HEK293 (cell line): ENCODE results near the gene FKBP10.

Experiments used
- BCL11B ChIP-seq: fragments of 450-650 bp; formaldehyde crosslinking; IDR thresholded peaks from 2 replicates; pipeline ENCODE4 v1.5.1; 2016; ENCODE audit warnings: low read depth, missing biosample characterization, missing genetic modification characterization
- IKZF3 ChIP-seq: fragments of 450-650 bp; IDR thresholded peaks from 2 replicates; pipeline ENCODE4 v1.5.0; 2018; ENCODE audit warnings: missing biosample characterization, mild to moderate bottlenecking, missing genetic modification characterization, moderate library complexity
- OVOL3 ChIP-seq: fragments of 450-650 bp; formaldehyde crosslinking; IDR thresholded peaks from 2 replicates; pipeline ENCODE4 v1.5.1; 2016; ENCODE audit warnings: missing biosample characterization, missing genetic modification characterization
- SP3 ChIP-seq: fragments of 450-650 bp; formaldehyde crosslinking; IDR thresholded peaks from 2 replicates; pipeline ENCODE4 v1.5.1; 2016; ENCODE audit warnings: missing biosample characterization, missing genetic modification characterization
- SP7 ChIP-seq: fragments of 450-650 bp; formaldehyde crosslinking; IDR thresholded peaks from 2 replicates; pipeline ENCODE4 v1.5.1; 2016; ENCODE audit warnings: missing biosample characterization, missing genetic modification characterization
- ZBTB8A ChIP-seq: fragments of 450-650 bp; formaldehyde crosslinking; IDR thresholded peaks from 2 replicates; pipeline ENCODE4 v1.5.1; 2016; ENCODE audit warnings: missing biosample characterization, missing genetic modification characterization
- ZFHX2 ChIP-seq: fragments of 450-650 bp; formaldehyde crosslinking; conservative IDR thresholded peaks from 2 replicates; pipeline ENCODE4 v1.5.1; 2016; ENCODE audit warnings: missing biosample characterization, missing genetic modification characterization
- ZNF184 ChIP-seq: fragments of 450-650 bp; IDR thresholded peaks from 2 replicates; pipeline ENCODE4 v1.5.1; 2018; ENCODE audit warnings: missing biosample characterization, mild to moderate bottlenecking, missing genetic modification characterization
- ZNF19 ChIP-seq: fragments of 450-650 bp; formaldehyde crosslinking; IDR thresholded peaks from 2 replicates; pipeline ENCODE4; 2016; ENCODE audit warnings: missing biosample characterization, missing genetic modification characterization, low read depth
- ZNF266 ChIP-seq: fragments of 450-650 bp; formaldehyde crosslinking; IDR thresholded peaks from 2 replicates; pipeline ENCODE4 v1.5.1; 2016; ENCODE audit warnings: missing biosample characterization, missing genetic modification characterization, low read depth
- ZNF292 ChIP-seq: fragments of 450-650 bp; formaldehyde crosslinking; IDR thresholded peaks from 2 replicates; pipeline ENCODE4 v1.5.1; 2016; ENCODE audit warnings: low read depth, missing biosample characterization, missing genetic modification characterization, borderline replicate concordance
- ZNF426 ChIP-seq: fragments of 450-650 bp; formaldehyde crosslinking; IDR thresholded peaks from 2 replicates; pipeline ENCODE4 v1.5.1; 2017; ENCODE audit warnings: missing biosample characterization, missing genetic modification characterization, mild to moderate bottlenecking, inconsistent platforms, moderate library complexity
- ZNF473 ChIP-seq: fragments of 450-650 bp; formaldehyde crosslinking; IDR thresholded peaks from 2 replicates; pipeline ENCODE4 v1.5.1; 2017; ENCODE audit warnings: missing biosample characterization, missing genetic modification characterization
- ZNF529 ChIP-seq: fragments of 450-650 bp; formaldehyde crosslinking; IDR thresholded peaks from 2 replicates; pipeline ENCODE4 v1.5.1; 2017; ENCODE audit warnings: missing genetic modification characterization, missing biosample characterization; ENCODE audit not compliant: insufficient replicate concordance
- ZNF549 ChIP-seq: fragments of 450-650 bp; IDR thresholded peaks from 2 replicates; pipeline ENCODE4 v1.5.1; 2018; ENCODE audit warnings: missing biosample characterization, missing genetic modification characterization, mild to moderate bottlenecking, inconsistent platforms, moderate library complexity
- ZNF561 ChIP-seq: fragments of 450-650 bp; IDR thresholded peaks from 2 replicates; pipeline ENCODE4 v1.5.1; 2018; ENCODE audit warnings: missing biosample characterization, missing genetic modification characterization, borderline replicate concordance
- ZNF837 ChIP-seq: fragments of 450-650 bp; formaldehyde crosslinking; IDR thresholded peaks from 2 replicates; pipeline ENCODE4 v1.5.1; 2016; ENCODE audit warnings: missing biosample characterization, missing genetic modification characterization
- ZSCAN30 ChIP-seq: fragments of 450-650 bp; IDR thresholded peaks from 2 replicates; pipeline ENCODE4 v1.5.1; 2018; ENCODE audit warnings: missing biosample characterization, mild to moderate bottlenecking, missing genetic modification characterization, moderate library complexity
- TF ChIP-seq, protein P1 (sequence below): fragments of 450-650 bp; formaldehyde crosslinking; IDR thresholded peaks from 2 replicates; pipeline ENCODE4 v1.5.1; 2016; ENCODE audit warnings: missing biosample characterization, missing genetic modification characterization
- TF ChIP-seq, protein P2 (sequence below): fragments of 450-650 bp; formaldehyde crosslinking; IDR thresholded peaks from 2 replicates; pipeline ENCODE4 v1.5.1; 2016; ENCODE audit warnings: missing biosample characterization, missing genetic modification characterization
- TF ChIP-seq, protein P3 (sequence below): fragments of 450-650 bp; formaldehyde crosslinking; IDR thresholded peaks from 2 replicates; pipeline ENCODE4 v1.5.1; 2016; ENCODE audit warnings: missing biosample characterization, missing genetic modification characterization
- TF ChIP-seq, protein P4 (sequence below): IDR thresholded peaks from 2 replicates; pipeline ENCODE4 v1.6.1; 2011; ENCODE audit warnings: mild to moderate bottlenecking, low read depth, low read length, borderline replicate concordance
- TF ChIP-seq, protein P5 (sequence below): fragments of 450-650 bp; formaldehyde crosslinking; IDR thresholded peaks from 2 replicates; pipeline ENCODE4 v1.5.1; 2016; ENCODE audit warnings: missing biosample characterization, missing genetic modification characterization, borderline replicate concordance
- TF ChIP-seq, protein P6 (sequence below): fragments of 450-650 bp; formaldehyde crosslinking; IDR thresholded peaks from 2 replicates; pipeline ENCODE4 v1.5.1; 2016; ENCODE audit warnings: missing biosample characterization, missing genetic modification characterization

The FKBP10 gene

DNA sequence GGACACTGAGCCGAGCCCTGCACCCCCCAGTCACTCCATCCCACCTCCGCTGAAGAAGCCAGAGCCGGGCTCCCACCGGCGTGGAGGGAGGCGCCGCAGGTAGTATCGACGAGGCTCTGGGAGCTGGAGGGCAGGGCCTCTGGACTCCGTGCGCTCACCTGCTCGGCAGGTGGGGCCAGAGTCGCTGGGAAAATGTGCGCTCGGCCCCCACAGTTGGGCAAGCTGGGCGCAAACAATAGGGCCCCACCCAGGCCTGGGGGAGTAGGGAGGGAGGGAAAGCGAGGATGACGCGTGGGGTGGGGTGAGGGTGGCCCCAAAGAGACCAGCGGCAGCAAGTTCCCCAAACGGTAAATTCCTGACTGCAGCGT, 27.0 kb upstream of the FKBP10 start (continued):
- TF ChIP-seq, protein P1, sequence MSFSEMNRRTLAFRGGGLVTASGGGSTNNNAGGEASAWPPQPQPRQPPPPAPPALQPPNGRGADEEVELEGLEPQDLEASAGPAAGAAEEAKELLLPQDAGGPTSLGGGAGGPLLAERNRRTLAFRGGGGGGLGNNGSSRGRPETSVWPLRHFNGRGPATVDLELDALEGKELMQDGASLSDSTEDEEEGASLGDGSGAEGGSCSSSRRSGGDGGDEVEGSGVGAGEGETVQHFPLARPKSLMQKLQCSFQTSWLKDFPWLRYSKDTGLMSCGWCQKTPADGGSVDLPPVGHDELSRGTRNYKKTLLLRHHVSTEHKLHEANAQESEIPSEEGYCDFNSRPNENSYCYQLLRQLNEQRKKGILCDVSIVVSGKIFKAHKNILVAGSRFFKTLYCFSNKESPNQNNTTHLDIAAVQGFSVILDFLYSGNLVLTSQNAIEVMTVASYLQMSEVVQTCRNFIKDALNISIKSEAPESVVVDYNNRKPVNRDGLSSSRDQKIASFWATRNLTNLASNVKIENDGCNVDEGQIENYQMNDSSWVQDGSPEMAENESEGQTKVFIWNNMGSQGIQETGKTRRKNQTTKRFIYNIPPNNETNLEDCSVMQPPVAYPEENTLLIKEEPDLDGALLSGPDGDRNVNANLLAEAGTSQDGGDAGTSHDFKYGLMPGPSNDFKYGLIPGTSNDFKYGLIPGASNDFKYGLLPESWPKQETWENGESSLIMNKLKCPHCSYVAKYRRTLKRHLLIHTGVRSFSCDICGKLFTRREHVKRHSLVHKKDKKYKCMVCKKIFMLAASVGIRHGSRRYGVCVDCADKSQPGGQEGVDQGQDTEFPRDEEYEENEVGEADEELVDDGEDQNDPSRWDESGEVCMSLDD (tag by site-specific recombination), result peak; percentile 64
- 0 out of 2 replicates have a peak, but pooled peaks have one; percentile 22 for TF ChIP-seq ZBTB8A (tag by site-specific recombination)
- TF ChIP-seq SP7 (tag by site-specific recombination), result no peak
- no peak for TF ChIP-seq ZNF266 (tag by site-specific recombination)
- TF ChIP-seq OVOL3 (tag by site-specific recombination), result no peak
- no peak for TF ChIP-seq ZNF19
- TF ChIP-seq, protein P2, sequence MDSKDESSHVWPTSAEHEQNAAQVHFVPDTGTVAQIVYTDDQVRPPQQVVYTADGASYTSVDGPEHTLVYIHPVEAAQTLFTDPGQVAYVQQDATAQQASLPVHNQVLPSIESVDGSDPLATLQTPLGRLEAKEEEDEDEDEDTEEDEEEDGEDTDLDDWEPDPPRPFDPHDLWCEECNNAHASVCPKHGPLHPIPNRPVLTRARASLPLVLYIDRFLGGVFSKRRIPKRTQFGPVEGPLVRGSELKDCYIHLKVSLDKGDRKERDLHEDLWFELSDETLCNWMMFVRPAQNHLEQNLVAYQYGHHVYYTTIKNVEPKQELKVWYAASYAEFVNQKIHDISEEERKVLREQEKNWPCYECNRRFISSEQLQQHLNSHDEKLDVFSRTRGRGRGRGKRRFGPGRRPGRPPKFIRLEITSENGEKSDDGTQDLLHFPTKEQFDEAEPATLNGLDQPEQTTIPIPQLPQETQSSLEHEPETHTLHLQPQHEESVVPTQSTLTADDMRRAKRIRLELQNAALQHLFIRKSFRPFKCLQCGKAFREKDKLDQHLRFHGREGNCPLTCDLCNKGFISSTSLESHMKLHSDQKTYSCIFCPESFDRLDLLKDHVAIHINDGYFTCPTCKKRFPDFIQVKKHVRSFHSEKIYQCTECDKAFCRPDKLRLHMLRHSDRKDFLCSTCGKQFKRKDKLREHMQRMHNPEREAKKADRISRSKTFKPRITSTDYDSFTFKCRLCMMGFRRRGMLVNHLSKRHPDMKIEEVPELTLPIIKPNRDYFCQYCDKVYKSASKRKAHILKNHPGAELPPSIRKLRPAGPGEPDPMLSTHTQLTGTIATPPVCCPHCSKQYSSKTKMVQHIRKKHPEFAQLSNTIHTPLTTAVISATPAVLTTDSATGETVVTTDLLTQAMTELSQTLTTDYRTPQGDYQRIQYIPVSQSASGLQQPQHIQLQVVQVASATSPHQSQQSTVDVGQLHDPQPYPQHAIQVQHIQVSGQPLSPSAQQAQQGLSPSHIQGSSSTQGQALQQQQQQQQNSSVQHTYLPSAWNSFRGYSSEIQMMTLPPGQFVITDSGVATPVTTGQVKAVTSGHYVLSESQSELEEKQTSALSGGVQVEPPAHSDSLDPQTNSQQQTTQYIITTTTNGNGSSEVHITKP (tag by site-specific recombination), result no peak
- TF ChIP-seq BCL11B (tag by site-specific recombination), result no peak
- TF ChIP-seq SP3, result peak; percentile 3
- peak; percentile 60 for TF ChIP-seq ZFHX2 (tag by site-specific recombination)
- TF ChIP-seq ZNF473 (tag by site-specific recombination), result no peak
- no peak for TF ChIP-seq ZNF549 (tag by site-specific recombination)
- no peak for TF ChIP-seq ZNF529
- TF ChIP-seq, protein P3, sequence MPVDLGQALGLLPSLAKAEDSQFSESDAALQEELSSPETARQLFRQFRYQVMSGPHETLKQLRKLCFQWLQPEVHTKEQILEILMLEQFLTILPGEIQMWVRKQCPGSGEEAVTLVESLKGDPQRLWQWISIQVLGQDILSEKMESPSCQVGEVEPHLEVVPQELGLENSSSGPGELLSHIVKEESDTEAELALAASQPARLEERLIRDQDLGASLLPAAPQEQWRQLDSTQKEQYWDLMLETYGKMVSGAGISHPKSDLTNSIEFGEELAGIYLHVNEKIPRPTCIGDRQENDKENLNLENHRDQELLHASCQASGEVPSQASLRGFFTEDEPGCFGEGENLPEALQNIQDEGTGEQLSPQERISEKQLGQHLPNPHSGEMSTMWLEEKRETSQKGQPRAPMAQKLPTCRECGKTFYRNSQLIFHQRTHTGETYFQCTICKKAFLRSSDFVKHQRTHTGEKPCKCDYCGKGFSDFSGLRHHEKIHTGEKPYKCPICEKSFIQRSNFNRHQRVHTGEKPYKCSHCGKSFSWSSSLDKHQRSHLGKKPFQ (tag by site-specific recombination), result no peak
- TF ChIP-seq, protein P4, sequence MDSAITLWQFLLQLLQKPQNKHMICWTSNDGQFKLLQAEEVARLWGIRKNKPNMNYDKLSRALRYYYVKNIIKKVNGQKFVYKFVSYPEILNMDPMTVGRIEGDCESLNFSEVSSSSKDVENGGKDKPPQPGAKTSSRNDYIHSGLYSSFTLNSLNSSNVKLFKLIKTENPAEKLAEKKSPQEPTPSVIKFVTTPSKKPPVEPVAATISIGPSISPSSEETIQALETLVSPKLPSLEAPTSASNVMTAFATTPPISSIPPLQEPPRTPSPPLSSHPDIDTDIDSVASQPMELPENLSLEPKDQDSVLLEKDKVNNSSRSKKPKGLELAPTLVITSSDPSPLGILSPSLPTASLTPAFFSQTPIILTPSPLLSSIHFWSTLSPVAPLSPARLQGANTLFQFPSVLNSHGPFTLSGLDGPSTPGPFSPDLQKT, result no peak
- TF ChIP-seq ZNF184 (tag by site-specific recombination), result no peak
- TF ChIP-seq ZNF426 (tag by site-specific recombination), result no peak
- TF ChIP-seq ZNF292 (tag by site-specific recombination), result no peak
- TF ChIP-seq, protein P5, sequence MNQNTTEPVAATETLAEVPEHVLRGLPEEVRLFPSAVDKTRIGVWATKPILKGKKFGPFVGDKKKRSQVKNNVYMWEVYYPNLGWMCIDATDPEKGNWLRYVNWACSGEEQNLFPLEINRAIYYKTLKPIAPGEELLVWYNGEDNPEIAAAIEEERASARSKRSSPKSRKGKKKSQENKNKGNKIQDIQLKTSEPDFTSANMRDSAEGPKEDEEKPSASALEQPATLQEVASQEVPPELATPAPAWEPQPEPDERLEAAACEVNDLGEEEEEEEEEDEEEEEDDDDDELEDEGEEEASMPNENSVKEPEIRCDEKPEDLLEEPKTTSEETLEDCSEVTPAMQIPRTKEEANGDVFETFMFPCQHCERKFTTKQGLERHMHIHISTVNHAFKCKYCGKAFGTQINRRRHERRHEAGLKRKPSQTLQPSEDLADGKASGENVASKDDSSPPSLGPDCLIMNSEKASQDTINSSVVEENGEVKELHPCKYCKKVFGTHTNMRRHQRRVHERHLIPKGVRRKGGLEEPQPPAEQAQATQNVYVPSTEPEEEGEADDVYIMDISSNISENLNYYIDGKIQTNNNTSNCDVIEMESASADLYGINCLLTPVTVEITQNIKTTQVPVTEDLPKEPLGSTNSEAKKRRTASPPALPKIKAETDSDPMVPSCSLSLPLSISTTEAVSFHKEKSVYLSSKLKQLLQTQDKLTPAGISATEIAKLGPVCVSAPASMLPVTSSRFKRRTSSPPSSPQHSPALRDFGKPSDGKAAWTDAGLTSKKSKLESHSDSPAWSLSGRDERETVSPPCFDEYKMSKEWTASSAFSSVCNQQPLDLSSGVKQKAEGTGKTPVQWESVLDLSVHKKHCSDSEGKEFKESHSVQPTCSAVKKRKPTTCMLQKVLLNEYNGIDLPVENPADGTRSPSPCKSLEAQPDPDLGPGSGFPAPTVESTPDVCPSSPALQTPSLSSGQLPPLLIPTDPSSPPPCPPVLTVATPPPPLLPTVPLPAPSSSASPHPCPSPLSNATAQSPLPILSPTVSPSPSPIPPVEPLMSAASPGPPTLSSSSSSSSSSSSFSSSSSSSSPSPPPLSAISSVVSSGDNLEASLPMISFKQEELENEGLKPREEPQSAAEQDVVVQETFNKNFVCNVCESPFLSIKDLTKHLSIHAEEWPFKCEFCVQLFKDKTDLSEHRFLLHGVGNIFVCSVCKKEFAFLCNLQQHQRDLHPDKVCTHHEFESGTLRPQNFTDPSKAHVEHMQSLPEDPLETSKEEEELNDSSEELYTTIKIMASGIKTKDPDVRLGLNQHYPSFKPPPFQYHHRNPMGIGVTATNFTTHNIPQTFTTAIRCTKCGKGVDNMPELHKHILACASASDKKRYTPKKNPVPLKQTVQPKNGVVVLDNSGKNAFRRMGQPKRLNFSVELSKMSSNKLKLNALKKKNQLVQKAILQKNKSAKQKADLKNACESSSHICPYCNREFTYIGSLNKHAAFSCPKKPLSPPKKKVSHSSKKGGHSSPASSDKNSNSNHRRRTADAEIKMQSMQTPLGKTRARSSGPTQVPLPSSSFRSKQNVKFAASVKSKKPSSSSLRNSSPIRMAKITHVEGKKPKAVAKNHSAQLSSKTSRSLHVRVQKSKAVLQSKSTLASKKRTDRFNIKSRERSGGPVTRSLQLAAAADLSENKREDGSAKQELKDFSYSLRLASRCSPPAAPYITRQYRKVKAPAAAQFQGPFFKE (tag by site-specific recombination), result no peak
- no peak for TF ChIP-seq ZSCAN30
- no peak for TF ChIP-seq ZNF561 (tag by site-specific recombination)
- TF ChIP-seq IKZF3, result no peak
- TF ChIP-seq ZNF837 (tag by site-specific recombination), result no peak
- TF ChIP-seq, protein P6, sequence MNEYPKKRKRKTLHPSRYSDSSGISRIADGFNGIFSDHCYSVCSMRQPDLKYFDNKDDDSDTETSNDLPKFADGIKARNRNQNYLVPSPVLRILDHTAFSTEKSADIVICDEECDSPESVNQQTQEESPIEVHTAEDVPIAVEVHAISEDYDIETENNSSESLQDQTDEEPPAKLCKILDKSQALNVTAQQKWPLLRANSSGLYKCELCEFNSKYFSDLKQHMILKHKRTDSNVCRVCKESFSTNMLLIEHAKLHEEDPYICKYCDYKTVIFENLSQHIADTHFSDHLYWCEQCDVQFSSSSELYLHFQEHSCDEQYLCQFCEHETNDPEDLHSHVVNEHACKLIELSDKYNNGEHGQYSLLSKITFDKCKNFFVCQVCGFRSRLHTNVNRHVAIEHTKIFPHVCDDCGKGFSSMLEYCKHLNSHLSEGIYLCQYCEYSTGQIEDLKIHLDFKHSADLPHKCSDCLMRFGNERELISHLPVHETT, result 0 out of 2 replicates have a peak, but pooled peaks have one; percentile 14
